Activated gamma-delta T cell treated with anti-CD3 and anti-CD28 coated beads, Interleukin-2, amount 50 U/mL, for 16 hours (primary cell): ENCODE data around the gene VASH1.
"Not testable (repeated sequence)": the region's sequence is repeated elsewhere in the genome, so short reads cannot be mapped to it uniquely, and the experiment has no call there.

Experiments used
- DNase-seq: peaks from one replicate; pipeline ENCODE4 v3.0.0-alpha.2; 2020; ENCODE audit warnings: low read depth

The VASH1 gene

DNA sequence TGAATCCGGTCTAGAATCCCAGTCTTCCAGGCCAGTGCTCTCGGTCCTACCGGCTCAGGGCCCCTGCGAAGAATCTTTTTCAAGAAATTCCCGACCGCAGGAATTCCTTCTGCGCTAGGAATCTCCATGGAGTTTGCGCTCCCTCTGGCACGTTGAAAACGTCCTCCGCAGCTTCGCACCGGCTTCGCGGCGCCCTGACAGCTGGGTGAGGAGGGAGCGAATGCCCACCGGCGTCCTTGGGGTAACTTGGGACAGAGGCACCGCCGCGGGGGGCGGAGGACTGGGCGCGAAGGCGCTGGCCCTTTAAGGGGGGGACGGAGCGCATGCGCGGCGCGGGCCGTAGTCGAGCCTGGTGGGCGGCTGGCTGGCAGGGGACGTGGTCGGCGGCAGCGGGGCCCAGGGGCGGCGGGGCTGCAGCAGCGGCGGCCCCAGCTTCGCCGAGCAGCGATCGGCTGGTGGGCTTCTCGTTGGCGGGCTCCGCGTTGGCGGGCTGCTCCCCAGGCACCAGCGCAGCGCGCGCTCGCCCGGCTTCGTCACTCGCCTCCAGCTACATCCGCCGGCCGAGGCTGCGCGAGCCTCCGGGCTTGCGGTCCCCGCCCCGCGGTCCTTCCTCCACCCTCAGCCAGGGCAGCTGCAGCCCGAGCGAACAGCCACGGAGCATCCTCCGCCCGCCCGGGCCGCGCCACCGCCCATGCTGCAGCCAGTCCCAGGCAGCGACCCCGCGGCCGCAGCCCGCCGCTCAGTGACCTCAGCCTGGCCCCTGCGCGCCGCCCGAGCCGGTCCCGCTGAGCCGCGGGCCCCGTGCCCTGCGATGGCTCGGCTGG lies at the start of gene VASH1:
Gene VASH1, plus strand, starts transcription at position 333 of the 824 bp plus-strand sequence. CDS start 1,354 bp downstream, outside the sequence.
- peak; percentile 36 for DNase-seq

DNA sequence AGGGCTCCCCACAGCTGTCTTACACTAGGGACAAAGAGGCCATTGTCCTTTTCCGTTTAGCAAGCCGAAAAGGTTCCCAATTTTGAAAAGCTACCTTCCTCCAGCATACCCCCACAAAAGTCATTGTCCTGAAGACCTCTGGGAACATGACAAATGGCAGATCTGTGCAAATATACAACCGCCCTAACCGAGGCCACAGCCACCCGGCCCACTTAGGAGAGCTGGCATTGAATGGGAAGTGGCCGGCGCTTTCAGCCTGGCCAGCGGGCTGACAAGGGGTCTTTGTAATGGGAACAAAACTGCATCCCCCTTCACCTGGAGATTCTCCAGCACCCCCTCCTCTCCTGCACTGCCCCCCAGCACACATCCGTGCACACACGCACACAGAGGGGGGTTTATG lies 48.1 kb upstream of the VASH1 start:
- no peak for DNase-seq

DNA sequence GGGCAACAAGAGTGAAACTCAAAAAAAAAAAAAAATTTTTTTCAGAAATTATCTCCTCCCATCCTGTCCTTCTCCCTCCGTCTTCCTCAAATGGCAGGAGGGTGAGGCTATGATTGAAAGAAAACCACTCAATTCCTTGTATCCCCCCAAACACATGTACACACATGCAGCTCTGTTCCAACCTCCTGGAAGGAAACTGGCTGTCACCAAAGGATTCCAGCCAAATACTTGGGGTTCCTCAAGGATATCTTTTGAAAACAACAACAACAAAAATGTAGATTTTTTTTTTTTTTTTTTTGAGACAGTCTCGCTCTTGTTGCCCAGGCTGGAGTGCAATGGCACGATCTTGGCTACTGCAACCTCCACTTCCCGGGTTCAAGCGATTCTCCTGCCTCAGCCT lies 46.8 kb upstream of the VASH1 start:
- DNase-seq: no peak

DNA sequence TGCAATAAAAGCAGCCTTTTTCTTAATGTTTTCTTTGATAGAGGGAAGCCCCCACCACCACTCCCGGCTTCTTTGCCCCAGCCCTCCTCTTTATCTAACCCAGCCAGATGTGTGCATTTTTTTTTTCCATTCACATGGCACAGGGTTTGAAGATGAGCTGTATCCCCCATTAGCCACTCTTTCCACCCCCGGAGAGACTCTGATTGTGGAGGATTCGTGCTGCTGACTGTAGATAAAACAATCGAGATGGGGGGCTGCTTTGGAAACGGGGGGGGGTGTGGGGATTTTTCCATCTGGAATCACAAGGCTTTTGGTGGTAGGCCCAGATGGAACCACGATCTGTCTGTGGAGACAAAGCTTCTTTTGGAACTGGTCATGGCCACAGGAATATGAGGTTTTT lies 46.2 kb upstream of the VASH1 start:
- no peak for DNase-seq

- no peak for DNase-seq
These were observed 45.7 kb upstream of the VASH1 start for GRCh38 chr14:76715511-76716081.

- no peak for DNase-seq
These were observed 45.0 kb upstream of the VASH1 start for GRCh38 chr14:76716285-76716684.

GRCh38 chr14:76717508-76718290 lies 43.6 kb upstream of the VASH1 start:
- DNase-seq: no peak

DNA sequence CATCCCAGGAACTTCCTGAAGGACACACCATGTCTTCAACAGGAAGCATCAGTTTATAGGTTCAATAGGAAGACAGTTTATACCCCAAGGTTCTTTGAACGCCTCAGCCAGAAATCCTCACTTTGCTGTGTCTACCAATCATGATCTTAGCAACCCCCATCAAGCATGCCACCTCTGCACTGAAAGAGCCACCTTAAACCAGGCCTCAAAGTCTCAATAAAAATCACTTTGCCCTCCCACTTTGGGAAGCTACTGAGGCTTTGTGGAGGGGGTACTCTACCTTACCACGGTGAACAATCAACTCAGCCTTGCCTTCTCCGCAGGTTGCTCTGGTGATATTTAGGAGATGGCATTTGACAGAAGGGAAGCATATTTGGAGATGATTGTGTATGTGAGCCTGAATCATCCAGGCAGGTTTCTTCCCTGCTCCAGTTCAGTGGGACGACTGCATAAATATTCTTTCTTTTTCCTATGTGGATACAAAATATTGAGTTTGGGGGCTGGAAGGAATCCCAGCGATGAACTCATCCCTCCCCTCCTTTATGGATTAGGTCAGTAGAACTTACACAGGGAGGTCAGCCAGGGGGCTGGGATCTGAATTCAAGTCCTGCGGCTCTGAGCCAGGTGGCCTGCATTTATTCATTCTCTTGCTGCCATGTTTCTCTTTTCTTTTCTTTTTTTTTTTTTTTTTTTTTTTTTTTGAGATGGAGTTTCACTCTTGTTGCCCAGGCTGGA lies 42.8 kb upstream of the VASH1 start:
- DNase-seq: no peak

DNA sequence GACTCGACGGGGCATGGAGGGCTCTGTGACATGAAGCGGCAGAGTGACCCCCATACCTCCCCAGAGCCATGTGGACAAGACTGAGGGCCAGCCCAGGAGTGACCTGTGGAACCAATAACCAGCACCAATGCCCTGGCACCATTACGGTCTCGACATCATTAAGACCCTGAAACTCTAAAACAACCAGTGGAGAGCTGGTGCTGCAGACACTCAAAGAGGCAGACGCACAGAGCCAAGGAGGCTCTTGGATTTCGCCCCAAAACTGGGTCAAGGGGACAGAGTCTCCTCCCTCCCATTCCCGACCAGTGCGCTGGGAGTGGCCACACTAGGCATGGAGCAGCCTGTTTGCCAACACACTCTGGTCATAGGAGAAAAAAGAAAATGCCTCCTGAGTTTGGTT lies 41.6 kb upstream of the VASH1 start:
- no peak for DNase-seq

- no peak for DNase-seq
These were observed 40.9 kb upstream of the VASH1 start for GRCh38 chr14:76720382-76720813.

DNA sequence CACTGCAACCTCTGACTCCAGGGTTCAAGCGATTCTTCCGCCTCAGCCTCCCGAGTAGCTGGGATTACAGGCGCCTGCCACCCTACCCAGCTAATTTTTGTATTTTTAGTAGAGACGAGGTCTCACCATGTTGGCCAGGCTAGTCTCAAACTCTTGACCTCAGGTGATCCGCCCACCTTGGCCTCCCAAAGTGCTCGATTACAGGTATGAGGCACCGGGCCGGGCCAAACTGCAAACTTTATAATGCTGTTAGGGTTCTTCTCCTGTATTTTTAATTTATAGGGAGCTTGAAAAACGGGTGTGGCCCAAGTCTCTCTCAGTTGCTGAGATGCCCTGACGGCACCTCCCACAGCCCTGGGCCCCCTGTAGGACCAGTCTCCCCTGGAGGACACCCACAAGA lies 39.8 kb upstream of the VASH1 start:
- not testable (repeated sequence) for DNase-seq

DNA sequence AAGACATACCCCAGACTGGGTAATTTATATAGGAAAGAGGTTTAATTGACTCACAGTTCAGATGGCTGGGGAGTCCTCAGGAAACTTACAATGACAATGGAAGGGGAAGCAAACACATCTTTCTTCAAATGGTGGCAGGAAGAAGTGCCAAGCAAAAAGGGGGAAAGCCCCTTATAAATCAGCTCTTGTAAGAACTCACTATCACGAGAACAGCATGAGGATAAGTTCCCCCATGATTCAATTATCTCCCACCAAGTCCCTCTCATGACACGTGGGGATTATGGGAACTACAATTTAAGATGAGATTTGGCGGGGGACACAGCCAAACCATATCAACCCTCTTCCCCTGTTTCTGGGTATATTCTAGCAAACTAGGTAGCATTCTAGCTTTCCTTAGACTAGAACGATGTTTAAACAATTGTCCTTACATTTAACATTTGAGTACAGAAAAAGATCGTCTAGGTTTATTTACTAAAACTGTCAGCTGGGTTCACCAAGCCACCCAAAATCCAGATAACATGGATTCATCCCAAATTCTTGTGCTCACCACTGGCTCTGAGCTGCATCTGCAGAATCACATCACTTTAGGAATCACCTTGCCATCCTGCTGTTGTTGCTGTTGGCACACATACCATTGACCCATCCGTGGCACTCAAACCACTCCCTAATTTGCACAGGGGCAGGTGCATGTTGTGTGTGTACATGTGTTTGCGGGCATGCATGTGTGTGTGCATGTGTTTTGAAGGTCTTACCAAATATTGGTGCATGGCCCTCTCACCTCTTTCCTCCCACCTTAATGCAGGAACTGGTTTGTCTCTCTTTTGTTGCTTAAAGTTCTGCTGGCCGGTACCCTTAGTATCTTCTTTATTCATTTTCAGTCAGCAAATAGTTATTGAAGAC lies 36.4 kb upstream of the VASH1 start:
- DNase-seq: no peak

GRCh38 chr14:76726551-76726970 lies 34.7 kb upstream of the VASH1 start:
- DNase-seq: no peak

GRCh38 chr14:76727384-76727783 lies 33.9 kb upstream of the VASH1 start:
- no peak for DNase-seq

DNA sequence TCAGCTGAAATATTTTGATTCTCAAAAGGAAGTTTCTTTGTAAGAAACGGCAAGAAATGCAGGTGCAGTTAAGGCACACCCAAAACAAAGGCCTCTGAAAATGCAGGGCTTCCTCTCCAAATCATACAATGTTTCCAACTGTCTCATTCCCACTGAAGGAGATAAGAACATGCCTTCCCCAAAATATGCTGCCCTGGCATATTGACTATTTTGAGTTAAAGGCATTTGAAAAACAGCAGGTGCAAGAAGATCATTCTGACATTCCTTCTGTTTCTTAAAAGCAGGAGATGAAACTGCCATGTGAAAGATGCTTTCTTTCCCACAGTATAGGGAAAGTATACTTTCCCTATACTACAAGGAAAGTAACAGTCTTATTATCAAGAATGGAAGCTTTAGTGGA lies 33.4 kb upstream of the VASH1 start:
- no peak for DNase-seq

DNA sequence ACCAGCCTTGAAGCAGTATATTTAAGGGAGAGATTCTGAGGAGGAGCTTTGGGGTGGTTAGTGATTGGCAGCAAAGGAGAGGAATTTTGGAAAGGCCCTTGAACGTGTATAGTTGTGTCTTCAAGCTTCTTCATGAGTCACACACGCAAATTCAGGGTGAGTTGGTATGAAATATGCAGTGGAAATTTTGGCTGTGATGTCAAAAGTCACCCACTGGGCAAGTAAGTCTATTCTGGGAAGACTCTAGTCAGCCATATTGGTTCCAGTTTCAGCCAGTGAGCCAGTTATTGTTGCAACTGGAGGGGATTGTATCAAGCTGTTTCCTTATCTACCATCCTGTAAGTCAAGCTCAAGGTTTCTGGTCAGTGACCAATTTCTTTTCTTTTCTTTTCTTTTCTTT lies 32.0 kb upstream of the VASH1 start:
- no peak for DNase-seq

DNA sequence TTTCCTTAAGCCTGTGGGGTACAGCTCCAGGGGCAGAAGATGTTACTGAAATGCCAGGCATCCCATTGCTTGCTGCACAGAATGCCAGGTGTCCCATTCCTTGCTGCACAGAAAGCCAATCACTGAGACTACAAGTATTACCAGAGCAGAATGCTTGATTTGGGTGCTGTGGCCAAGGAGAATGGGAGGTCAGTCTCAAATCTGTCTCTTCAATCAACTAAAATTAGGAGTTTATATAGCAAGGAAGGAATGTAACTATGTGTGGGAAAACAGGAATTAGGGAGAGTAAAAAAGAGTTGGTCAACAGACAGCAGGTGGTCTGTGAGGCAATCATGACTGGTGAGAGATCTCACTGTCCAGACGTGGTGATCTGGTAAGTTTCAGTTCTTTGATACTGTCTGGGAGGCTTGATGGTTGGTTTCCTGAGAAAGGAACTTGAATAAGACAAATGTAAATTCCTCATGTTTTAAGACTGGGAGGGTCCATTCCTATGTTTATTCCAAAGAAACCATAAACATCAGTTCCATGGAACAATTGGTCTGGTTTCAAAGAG lies 31.2 kb upstream of the VASH1 start:
- no peak for DNase-seq

DNA sequence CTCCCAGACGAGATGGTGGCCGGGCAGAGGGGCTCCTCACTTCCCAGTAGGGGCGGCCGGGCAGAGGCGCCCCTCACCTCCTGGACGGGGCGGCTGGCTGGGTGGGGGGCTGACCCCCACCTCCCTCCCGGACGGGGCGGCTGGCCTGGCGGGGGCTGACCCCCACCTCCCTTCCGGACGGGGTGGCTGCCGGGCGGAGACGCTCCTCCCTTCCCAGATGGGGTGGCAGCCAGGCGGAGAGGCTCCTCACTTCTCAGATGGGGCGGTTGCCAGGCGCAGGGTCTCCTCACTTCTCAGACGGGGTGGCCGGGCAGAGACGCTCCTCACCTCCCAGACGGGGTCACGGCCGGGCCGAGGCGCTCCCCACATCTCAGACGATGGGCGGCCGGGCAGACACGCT lies 26.8 kb upstream of the VASH1 start:
- DNase-seq: not testable (repeated sequence)

- DNase-seq: no peak
These were observed 24.8 kb upstream of the VASH1 start for GRCh38 chr14:76736514-76736913.

GRCh38 chr14:76741074-76741473 lies 20.2 kb upstream of the VASH1 start:
- DNase-seq: no peak

- DNase-seq: no peak
These were observed 19.1 kb upstream of the VASH1 start for GRCh38 chr14:76742185-76742584.
